Measurements from ENCODE around the gene REEP6. TPM values are rescaled to one million over a fixed set of nuclear protein-coding genes. Genes with fewer than 3 reads are reported as not detected.

Gene REEP6
- total and polyA plus RNA-seq, 4 donors: 16.4 to 449 (median 201) TPM

DNA sequence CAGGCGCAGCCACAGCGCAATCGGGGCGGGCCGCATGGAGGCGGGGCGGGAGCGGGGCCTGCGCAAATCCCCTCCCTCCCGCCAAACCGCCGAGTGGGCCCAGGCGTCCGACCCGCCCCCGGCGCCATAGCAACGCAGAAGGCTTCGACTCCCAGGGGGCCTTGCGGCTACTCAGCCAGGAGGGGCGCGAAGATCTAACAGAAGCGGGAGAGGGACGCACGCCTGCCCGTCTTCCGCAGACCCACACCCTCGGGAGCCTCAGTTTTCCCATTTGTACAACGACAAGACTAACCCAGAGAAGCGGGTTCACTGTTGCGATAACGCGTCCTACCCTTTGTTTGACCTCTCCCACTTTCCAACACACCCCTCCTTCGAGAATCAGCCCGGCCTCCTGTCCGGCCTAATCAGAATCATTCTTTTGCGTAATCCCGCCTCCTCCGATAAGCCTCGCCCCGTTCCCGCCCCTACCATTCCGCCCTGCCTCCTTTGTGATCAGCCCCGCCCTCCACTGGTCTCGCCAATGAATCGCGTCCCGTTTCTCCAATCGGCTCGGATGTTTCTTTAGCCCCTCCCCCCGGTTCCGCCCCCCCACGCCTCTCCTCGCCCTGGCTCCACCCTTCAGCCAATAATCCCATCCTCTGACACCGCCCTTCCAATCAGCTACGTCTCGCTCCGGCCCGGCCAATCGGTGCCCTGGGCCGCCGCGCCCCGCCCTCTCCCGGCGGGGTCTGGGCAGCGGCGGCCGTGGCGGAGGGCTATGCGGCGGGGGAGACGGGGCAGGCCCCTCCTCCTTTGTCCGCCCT lies 469 bp upstream of the REEP6 start, which contains the start of gene PCSK4:
Gene PCSK4, minus strand, starts transcription at position 40 of the 803 bp plus-strand sequence. Its CDS starts 4 bp downstream, at position 36.
- H3K9me3 ChIP-seq (ENCODE audit: control insufficient read depth in 4 of 4, low read length in 3 of 4): no peaks in the 10 kb centered on the region
- no peaks in the 10 kb centered on the region for H3K36me3 ChIP-seq (ENCODE audit: control insufficient read depth in 4 of 4, insufficient read depth in 3 of 4, low read depth in 1 of 4, low read length in 3 of 4)
- peaks cover 6 to 32% (median 18%) of the 10 kb centered on the region in 4 donors for H3K4me1 ChIP-seq (ENCODE audit: control insufficient read depth in 4 of 4, insufficient read depth in 4 of 4, low read length in 3 of 4)
- peak within 1 kb of the TSS; percentile 31 to 66 for H3K9ac ChIP-seq (ENCODE audit: low read depth in 1 of 2, low read length in 2 of 2)
- H3K27ac ChIP-seq (ENCODE audit: low read depth in 1 of 2, low read length in 2 of 2): peak within 1 kb of the TSS; percentile 87 to 91
- under 1% methylated on average over 74 of the region's 74 CpGs for WGBS
- TF ChIP-seq, protein P1, sequence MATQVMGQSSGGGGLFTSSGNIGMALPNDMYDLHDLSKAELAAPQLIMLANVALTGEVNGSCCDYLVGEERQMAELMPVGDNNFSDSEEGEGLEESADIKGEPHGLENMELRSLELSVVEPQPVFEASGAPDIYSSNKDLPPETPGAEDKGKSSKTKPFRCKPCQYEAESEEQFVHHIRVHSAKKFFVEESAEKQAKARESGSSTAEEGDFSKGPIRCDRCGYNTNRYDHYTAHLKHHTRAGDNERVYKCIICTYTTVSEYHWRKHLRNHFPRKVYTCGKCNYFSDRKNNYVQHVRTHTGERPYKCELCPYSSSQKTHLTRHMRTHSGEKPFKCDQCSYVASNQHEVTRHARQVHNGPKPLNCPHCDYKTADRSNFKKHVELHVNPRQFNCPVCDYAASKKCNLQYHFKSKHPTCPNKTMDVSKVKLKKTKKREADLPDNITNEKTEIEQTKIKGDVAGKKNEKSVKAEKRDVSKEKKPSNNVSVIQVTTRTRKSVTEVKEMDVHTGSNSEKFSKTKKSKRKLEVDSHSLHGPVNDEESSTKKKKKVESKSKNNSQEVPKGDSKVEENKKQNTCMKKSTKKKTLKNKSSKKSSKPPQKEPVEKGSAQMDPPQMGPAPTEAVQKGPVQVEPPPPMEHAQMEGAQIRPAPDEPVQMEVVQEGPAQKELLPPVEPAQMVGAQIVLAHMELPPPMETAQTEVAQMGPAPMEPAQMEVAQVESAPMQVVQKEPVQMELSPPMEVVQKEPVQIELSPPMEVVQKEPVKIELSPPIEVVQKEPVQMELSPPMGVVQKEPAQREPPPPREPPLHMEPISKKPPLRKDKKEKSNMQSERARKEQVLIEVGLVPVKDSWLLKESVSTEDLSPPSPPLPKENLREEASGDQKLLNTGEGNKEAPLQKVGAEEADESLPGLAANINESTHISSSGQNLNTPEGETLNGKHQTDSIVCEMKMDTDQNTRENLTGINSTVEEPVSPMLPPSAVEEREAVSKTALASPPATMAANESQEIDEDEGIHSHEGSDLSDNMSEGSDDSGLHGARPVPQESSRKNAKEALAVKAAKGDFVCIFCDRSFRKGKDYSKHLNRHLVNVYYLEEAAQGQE (IDR thresholded peaks at IDR 0.05): peak; percentile 18
- TF ChIP-seq NR2F2 (IDR thresholded peaks at IDR 0.05) (peak; percentile 56), SP1 (IDR thresholded peaks at IDR 0.05) (peak; percentile 91), FOXA2 (IDR thresholded peaks at IDR 0.05) (no peak), TAF1 (conservative IDR thresholded peaks at IDR 0.05) (no peak), HNF4G (IDR thresholded peaks at IDR 0.05) (no peak), RXRA (IDR thresholded peaks at IDR 0.05) (peak; percentile 81 to 82), FOXA1 (IDR thresholded peaks at IDR 0.05) (no peak), YY1 (IDR thresholded peaks at IDR 0.05) (peak; percentile 57), EGR1 (IDR thresholded peaks at IDR 0.05; ENCODE audit: low read depth in 2 of 2) (peak in 1 of 2 donors; percentile 24), GABPA (IDR thresholded peaks at IDR 0.05 in 1 of 2, conservative IDR thresholded peaks at IDR 0.05 in 1 of 2) (peak in 1 of 2 donors; percentile 54), RAD21 (IDR thresholded peaks at IDR 0.05) (no peak), JUND (IDR thresholded peaks at IDR 0.05) (peak in 1 of 2 donors; percentile 28), HNF4A (conservative IDR thresholded peaks at IDR 0.05) (peak in 1 of 2 donors; percentile 2)
- TF ChIP-seq, protein P2, sequence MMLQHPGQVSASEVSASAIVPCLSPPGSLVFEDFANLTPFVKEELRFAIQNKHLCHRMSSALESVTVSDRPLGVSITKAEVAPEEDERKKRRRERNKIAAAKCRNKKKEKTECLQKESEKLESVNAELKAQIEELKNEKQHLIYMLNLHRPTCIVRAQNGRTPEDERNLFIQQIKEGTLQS (IDR thresholded peaks at IDR 0.05): no peak
- TF ChIP-seq, protein P3, sequence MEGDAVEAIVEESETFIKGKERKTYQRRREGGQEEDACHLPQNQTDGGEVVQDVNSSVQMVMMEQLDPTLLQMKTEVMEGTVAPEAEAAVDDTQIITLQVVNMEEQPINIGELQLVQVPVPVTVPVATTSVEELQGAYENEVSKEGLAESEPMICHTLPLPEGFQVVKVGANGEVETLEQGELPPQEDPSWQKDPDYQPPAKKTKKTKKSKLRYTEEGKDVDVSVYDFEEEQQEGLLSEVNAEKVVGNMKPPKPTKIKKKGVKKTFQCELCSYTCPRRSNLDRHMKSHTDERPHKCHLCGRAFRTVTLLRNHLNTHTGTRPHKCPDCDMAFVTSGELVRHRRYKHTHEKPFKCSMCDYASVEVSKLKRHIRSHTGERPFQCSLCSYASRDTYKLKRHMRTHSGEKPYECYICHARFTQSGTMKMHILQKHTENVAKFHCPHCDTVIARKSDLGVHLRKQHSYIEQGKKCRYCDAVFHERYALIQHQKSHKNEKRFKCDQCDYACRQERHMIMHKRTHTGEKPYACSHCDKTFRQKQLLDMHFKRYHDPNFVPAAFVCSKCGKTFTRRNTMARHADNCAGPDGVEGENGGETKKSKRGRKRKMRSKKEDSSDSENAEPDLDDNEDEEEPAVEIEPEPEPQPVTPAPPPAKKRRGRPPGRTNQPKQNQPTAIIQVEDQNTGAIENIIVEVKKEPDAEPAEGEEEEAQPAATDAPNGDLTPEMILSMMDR (IDR thresholded peaks at IDR 0.05; ENCODE audit: low read depth, low read length, missing input control): no peak
- TF ChIP-seq, protein P4, sequence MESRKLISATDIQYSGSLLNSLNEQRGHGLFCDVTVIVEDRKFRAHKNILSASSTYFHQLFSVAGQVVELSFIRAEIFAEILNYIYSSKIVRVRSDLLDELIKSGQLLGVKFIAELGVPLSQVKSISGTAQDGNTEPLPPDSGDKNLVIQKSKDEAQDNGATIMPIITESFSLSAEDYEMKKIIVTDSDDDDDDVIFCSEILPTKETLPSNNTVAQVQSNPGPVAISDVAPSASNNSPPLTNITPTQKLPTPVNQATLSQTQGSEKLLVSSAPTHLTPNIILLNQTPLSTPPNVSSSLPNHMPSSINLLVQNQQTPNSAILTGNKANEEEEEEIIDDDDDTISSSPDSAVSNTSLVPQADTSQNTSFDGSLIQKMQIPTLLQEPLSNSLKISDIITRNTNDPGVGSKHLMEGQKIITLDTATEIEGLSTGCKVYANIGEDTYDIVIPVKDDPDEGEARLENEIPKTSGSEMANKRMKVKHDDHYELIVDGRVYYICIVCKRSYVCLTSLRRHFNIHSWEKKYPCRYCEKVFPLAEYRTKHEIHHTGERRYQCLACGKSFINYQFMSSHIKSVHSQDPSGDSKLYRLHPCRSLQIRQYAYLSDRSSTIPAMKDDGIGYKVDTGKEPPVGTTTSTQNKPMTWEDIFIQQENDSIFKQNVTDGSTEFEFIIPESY (IDR thresholded peaks at IDR 0.05): no peak
- TF ChIP-seq, protein P5, sequence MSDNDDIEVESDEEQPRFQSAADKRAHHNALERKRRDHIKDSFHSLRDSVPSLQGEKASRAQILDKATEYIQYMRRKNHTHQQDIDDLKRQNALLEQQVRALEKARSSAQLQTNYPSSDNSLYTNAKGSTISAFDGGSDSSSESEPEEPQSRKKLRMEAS (IDR thresholded peaks at IDR 0.05): no peak
- peak within 1 kb of the TSS; percentile 65 to 87 (median 77) for H3K4me3 ChIP-seq (ENCODE audit: low read depth in 1 of 3, low read length in 3 of 3)
- H3K27me3 ChIP-seq (ENCODE audit: control insufficient read depth in 4 of 4, insufficient read depth in 4 of 4, low read length in 3 of 4): no peaks in the 10 kb centered on the region
- DNase-seq (ENCODE audit: low spot score): peak; percentile 100
